Measurements from ENCODE around the gene MYO16.

DNA sequence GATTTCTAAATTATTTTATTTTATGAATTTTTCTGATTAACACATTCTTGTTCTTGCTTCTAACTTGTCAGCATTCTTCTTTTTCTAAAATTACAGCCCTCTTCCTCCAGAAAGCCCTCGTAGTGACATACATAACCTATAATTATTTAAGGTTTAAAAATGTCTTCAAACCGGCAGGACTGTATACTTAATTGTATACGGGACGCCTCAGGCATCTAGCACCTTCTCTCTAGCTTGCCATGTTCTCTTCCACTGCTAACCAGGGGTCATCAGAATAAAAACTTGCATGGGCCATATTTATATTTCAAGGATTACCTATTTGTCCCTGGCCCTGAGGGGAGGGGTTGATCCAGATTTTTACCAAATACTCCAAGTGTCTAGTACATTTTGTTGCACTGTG, 380.3 kb downstream of the MYO16 start:
- TF ChIP-seq, protein P1, sequence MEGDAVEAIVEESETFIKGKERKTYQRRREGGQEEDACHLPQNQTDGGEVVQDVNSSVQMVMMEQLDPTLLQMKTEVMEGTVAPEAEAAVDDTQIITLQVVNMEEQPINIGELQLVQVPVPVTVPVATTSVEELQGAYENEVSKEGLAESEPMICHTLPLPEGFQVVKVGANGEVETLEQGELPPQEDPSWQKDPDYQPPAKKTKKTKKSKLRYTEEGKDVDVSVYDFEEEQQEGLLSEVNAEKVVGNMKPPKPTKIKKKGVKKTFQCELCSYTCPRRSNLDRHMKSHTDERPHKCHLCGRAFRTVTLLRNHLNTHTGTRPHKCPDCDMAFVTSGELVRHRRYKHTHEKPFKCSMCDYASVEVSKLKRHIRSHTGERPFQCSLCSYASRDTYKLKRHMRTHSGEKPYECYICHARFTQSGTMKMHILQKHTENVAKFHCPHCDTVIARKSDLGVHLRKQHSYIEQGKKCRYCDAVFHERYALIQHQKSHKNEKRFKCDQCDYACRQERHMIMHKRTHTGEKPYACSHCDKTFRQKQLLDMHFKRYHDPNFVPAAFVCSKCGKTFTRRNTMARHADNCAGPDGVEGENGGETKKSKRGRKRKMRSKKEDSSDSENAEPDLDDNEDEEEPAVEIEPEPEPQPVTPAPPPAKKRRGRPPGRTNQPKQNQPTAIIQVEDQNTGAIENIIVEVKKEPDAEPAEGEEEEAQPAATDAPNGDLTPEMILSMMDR (conservative IDR thresholded peaks at IDR 0.05; ENCODE audit: low read depth, low read length): no peak
- no peak for TF ChIP-seq EZH2 (IDR thresholded peaks at IDR 0.05; ENCODE audit: borderline replicate concordance, low read depth, low read length, poor library complexity, severe bottlenecking)
